IPS-20b (cell line): Measurements from ENCODE around the gene SNRPA.
"Not testable (repeated sequence)": the region's sequence is repeated elsewhere in the genome, so short reads cannot be mapped to it uniquely, and the experiment has no call there.

Experiments
- H3K27ac ChIP-seq: one replicate; pipeline ENCODE4 v1.5.1; 2013; ENCODE audit warnings: low read length
- H3K27me3 ChIP-seq: 2 replicates; pipeline ENCODE4 v1.6.1; 2013; ENCODE audit warnings: mild to moderate bottlenecking, low read length, inconsistent platforms; ENCODE audit not compliant: insufficient read depth
- H3K36me3 ChIP-seq: 2 replicates; pipeline ENCODE4 v1.6.1; 2013; ENCODE audit warnings: low read depth, mild to moderate bottlenecking, inconsistent platforms, low read length, moderate library complexity; ENCODE audit not compliant: insufficient read depth
- H3K4me1 ChIP-seq: 2 replicates; pipeline ENCODE4 v1.6.1; 2013; ENCODE audit warnings: mild to moderate bottlenecking, control low read depth, inconsistent platforms, low read length, moderate library complexity; ENCODE audit not compliant: insufficient read depth
- H3K4me3 ChIP-seq: 2 replicates; pipeline ENCODE4 v1.5.1; 2013; ENCODE audit warnings: mild to moderate bottlenecking, low read length, inconsistent platforms
- H3K9ac ChIP-seq: 2 replicates; pipeline ENCODE4 v1.6.1; 2013; ENCODE audit warnings: low read depth, mild to moderate bottlenecking, inconsistent platforms, low read length, moderate library complexity
- H3K9me3 ChIP-seq: 2 replicates; pipeline ENCODE4 v1.6.1; 2013; ENCODE audit warnings: mild to moderate bottlenecking, low read depth, low read length, inconsistent platforms; ENCODE audit not compliant: insufficient read depth

Gene SNRPA

GRCh38 chr19:40807147-40808020 lies 56.4 kb downstream of the SNRPA start:
- H3K27ac ChIP-seq, result no peak overlapping the region

GRCh38 chr19:40808021-40808325 lies 57.0 kb downstream of the SNRPA start:
- Histone ChIP-seq H3K4me1 (peaks cover 20% of the 10 kb centered on the region), H3K36me3 (peaks cover 58% of the 10 kb centered on the region), H3K27me3 (peaks cover 17% of the 10 kb centered on the region), H3K4me3 (no peak overlapping the region), H3K9me3 (no peaks in the 10 kb centered on the region), H3K9ac (no peak overlapping the region), H3K27ac (no peak overlapping the region)

More at GRCh38 chr19:40807147-40808020, 56.4 kb downstream of the SNRPA start:
- H3K4me3 ChIP-seq, result no peak overlapping the region
- peak overlapping the region; percentile 3; the same call in 1 of the 2 replicates for H3K9ac ChIP-seq
- H3K36me3 ChIP-seq, result peaks cover 64% of the 10 kb centered on the region
- H3K4me1 ChIP-seq, result peaks cover 23% of the 10 kb centered on the region
- no peaks in the 10 kb centered on the region for H3K9me3 ChIP-seq
- H3K27me3 ChIP-seq, result peaks cover 11% of the 10 kb centered on the region

GRCh38 chr19:40808497-40808896 lies 57.5 kb downstream of the SNRPA start:
- H3K4me1 ChIP-seq, result peaks cover 18% of the 10 kb centered on the region
- no peak overlapping the region for H3K4me3 ChIP-seq
- H3K27ac ChIP-seq, result no peak overlapping the region
- H3K9ac ChIP-seq, result no peak overlapping the region
- peaks cover 53% of the 10 kb centered on the region for H3K36me3 ChIP-seq
- H3K9me3 ChIP-seq, result no peaks in the 10 kb centered on the region
- H3K27me3 ChIP-seq, result peaks cover 18% of the 10 kb centered on the region

GRCh38 chr19:40809358-40810086 lies 58.5 kb downstream of the SNRPA start:
- Histone ChIP-seq H3K9ac (no peak overlapping the region; the same call in 1 of the 2 replicates), H3K9me3 (no peaks in the 10 kb centered on the region), H3K36me3 (peaks cover 43% of the 10 kb centered on the region), H3K27ac (no peak overlapping the region), H3K4me3 (peak overlapping the region; percentile 66; the same call in 1 of the 2 replicates), H3K27me3 (peaks cover 18% of the 10 kb centered on the region), H3K4me1 (peaks cover 13% of the 10 kb centered on the region)

GRCh38 chr19:40810160-40810559 lies 59.2 kb downstream of the SNRPA start:
- H3K27ac ChIP-seq, result no peak overlapping the region
- H3K4me3 ChIP-seq, result peak overlapping the region; percentile 66; the same call in 1 of the 2 replicates
- H3K27me3 ChIP-seq, result peaks cover 20% of the 10 kb centered on the region
- H3K36me3 ChIP-seq, result peaks cover 38% of the 10 kb centered on the region
- no peaks in the 10 kb centered on the region for H3K9me3 ChIP-seq
- H3K4me1 ChIP-seq, result peaks cover 13% of the 10 kb centered on the region
- H3K9ac ChIP-seq, result peak overlapping the region; percentile 16; the same call in 1 of the 2 replicates

GRCh38 chr19:40810649-40811408 lies 59.8 kb downstream of the SNRPA start:
- Histone ChIP-seq H3K36me3 (peaks cover 31% of the 10 kb centered on the region), H3K27me3 (peaks cover 25% of the 10 kb centered on the region), H3K4me3 (peak overlapping the region; percentile 66), H3K4me1 (peaks cover 12% of the 10 kb centered on the region), H3K9ac (peak overlapping the region; percentile 61; the same call in 1 of the 2 replicates)
- not testable (repeated sequence) for H3K27ac ChIP-seq, H3K9me3 ChIP-seq

- Histone ChIP-seq H3K36me3 (peaks cover 29% of the 10 kb centered on the region), H3K4me1 (peaks cover 5% of the 10 kb centered on the region), H3K9me3 (no peaks in the 10 kb centered on the region), H3K9ac (peak overlapping the region; percentile 61; the same call in 1 of the 2 replicates), H3K27me3 (peaks cover 25% of the 10 kb centered on the region), H3K27ac (no peak overlapping the region), H3K4me3 (peak overlapping the region; percentile 66)
Observed at GRCh38 chr19:40811478-40812341, 60.7 kb downstream of the SNRPA start.

GRCh38 chr19:40812571-40812970 lies 61.6 kb downstream of the SNRPA start:
- not testable (repeated sequence) for H3K4me1 ChIP-seq, H3K9me3 ChIP-seq, H3K9ac ChIP-seq, H3K27ac ChIP-seq
- Histone ChIP-seq H3K4me3 (peak overlapping the region; percentile 66; the same call in 1 of the 2 replicates), H3K27me3 (peaks cover 30% of the 10 kb centered on the region), H3K36me3 (peaks cover 23% of the 10 kb centered on the region)

GRCh38 chr19:40813182-40813581 lies 62.2 kb downstream of the SNRPA start:
- no peak overlapping the region for H3K4me3 ChIP-seq
- peaks cover 36% of the 10 kb centered on the region for H3K27me3 ChIP-seq
- H3K9me3 ChIP-seq, result no peaks in the 10 kb centered on the region
- H3K4me1 ChIP-seq, result no peaks in the 10 kb centered on the region; the same call in 1 of the 2 replicates
- no peak overlapping the region for H3K27ac ChIP-seq
- H3K9ac ChIP-seq, result no peak overlapping the region
- peaks cover 17% of the 10 kb centered on the region for H3K36me3 ChIP-seq
